NCI-H526 (cell line): ENCODE results near the gene SLC35G2.
"Not testable (repeated sequence)": the region's sequence is repeated elsewhere in the genome, so short reads cannot be mapped to it uniquely, and the experiment has no call there.

Experiments
- DNase-seq, 2 experiments: peaks; one replicate each; lab custom pipeline; 2025; lab: John Stamatoyannopoulos, UW

SLC35G2 gene

DNA sequence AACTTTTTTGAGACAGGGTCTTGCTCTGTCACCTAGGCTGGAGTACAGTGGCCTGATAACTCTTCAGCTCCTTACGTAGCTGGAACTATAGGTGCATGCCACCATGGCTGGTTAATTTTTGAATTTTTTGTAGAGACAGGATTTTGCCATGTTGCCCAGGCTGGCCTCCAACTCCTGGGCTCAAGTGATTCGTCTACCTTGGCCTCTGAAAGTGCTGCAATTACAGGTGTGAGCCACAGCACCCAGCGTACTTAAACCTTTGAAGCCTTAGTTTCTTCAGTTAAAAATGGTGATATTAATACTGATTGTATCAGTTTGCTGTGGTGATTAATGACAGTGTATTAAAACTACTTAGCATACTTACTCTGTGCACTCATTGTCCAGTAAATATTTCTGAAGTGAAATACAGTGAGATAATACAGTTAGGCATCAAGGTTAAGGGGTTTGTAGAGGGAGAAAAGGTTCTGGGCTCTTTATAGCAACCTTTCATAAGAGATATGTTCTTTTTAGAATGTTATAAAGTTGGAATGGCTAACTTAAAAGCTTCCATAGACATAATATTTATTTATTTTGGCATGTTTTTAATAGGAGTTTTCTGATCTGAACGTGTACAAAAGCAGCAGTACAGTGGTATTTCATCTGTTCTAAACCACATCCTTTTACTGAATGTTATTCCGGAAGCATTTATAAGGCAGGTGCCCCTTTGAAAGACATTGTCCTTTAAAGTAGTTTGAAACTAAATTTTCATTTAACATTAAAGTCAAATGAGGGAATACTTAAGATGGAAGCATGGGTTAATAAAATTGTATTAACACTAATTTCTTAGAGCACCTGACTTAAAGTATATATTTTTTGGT is 66.7 kb downstream of the SLC35G2 start:
- no peak for DNase-seq

DNA sequence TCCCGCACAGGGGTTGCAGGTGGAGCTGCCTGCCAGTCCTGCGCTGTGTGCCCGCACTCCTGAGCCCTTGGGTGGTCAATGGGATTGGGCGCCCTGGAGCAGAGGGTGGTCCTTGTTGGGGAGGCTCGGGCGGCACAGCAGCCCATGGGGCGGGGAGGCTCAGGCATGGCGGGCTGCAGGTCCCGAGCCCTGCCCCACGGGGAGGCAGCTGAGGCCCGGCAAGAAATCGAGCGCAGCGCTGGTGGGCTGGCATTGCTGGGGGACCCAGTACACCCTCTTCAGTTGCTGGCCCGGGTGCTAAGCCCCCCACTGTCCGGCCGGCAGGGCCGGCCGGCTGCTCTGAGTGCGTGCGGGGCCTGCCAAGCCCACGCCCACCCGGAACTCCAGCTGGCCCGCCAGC is 71.0 kb downstream of the SLC35G2 start:
- no peak for DNase-seq

DNA sequence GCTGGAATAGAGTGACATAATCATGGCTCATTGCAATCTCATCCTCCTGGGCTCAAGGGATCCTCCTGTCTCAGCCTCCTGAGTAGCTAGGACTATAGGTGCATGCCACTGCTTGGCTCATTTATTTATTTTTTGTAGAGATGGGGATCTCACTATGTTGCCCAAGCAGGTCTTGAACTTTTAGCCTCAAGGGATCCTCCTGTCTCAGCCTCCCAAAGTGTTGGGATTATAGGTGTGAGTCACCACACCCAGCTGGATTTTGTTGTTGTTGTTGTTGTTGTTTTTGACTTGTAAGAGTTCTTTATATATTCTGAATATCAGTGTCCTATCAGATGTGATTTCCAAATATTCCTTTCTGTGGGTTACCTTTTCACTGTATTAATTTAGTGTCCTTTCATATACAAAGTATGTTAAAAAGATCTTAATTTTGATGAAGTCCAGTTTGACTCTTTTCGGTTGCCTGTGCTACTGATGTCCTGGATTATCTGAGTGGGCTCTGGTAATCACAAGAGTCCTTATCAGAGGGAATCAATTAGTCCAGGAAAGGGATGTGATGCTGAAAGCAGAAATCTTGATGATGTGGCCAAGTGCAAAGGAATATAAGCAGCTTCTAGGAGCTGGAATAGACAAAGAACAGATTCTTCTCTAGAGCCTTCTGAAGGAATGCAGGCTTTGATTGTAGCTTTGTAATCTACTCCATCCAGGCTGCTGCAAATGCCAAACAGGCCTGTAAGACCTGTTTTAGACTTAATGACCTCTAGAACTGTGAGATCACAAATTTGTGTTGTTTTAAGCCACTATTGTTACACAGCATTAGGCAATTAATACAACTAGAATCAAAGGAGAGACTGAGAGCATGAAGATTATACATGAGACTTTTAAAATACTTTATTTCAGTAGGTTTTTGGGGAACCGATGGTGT is 73.3 kb downstream of the SLC35G2 start:
- DNase-seq: no peak

GRCh38 chr3:136893848-136894443 is 75.0 kb downstream of the SLC35G2 start:
- no peak for DNase-seq

- DNase-seq: peak in 1 of 2 experiments; percentile 9
Measured at GRCh38 chr3:136897171-136897570, 78.2 kb downstream of the SLC35G2 start.

DNA sequence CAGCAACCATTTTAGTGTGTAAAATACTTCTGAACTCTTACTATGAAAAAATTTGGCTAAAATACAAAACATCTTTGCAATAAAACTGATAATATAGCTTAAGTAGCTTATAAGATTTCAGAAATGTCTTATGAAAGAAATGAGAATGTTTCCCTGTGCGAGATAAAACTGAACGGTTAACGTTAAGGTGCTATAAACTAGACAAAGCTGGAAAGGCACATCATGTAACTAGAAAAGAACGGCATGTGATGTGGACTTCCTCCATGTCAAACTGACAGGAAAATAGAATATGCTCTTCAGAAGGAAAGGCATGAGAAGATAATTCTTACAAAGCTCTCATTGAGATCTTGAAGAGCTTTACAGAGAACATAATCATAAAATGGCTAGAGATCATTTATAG is 79.6 kb downstream of the SLC35G2 start:
- DNase-seq: no peak

DNA sequence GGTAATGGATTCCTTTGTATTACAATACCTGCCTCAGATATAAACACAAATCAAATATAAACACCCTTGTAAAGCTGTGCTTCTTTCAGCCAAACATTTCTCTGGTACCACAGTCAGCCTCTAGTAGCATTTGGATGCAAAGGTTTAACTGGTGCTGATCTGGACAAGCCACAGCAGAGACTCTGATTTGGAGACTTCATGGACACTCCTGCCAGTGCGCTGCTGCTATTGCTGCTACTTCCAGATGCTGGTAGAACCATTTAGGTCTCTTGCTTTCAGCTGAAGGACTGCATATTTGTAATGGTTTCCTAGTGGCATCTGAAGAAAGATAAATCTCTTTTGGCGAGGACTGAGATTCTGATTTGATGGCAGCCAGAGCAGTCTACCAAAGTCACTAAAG is 80.0 kb downstream of the SLC35G2 start:
- no peak for DNase-seq

DNA sequence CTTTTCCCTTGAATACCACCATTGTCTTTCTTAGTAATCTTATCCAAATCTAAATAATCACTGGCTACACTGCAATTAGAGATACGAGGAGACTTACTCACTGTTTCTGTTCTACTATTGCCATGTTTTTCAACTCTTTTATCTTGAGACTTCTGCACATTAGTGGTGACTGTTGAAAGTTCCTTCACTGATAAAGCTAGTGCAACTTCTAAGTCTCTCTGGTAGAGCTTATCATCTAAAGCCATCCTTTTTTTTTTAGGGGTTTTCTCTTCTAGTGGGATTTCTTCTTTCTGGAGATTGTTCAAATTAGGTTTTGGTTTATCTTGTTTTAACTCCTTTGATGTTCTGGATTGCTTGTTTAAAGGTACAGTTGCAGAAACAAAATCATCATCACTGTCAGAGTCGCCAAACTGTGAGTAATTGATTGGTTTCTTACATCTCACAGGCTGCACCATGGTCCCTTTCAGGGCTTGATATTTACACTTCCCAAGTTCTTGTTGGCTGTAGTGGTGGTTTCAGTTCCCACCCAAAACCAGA is 80.8 kb downstream of the SLC35G2 start:
- DNase-seq: no peak

DNA sequence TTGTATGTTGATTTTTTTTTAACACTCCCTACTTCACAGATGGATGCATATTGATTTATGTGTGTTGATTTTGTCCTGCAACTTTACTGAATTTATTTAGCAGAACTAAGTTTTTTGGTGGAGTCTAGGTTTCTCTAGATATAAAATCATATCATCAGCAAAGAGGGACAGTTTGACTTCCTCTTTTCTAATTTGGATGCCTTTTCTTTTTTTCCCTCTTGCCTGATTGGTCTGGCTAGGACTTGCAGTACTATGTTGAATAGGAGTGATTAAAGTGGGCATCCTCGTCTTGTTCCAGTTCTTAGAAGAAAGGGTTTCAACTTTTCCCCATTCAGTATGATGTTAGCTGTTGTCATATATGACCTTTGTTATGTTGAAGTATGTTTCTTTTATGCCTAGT is 81.8 kb downstream of the SLC35G2 start:
- not testable (repeated sequence) for DNase-seq

DNA sequence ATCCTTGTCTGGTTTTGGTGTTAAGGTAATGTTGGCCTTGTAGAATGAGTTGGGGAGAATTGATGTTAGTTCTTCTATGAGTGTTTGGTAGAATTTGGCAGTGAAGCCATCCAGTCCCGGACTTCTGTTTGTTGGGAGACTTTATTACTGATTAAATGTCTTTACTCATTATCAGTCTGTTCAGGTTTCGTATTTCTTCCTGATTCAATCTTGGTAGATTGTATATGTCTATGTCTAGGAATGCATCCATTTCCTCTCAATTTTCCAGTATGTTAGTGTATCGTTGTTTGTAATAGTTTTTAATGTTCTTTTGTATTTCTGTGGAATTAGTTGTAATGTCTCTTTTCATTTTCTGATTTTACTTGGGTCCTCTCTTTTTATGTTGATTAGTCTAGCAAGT is 82.5 kb downstream of the SLC35G2 start:
- no peak for DNase-seq

- not testable (repeated sequence) for DNase-seq
Measured at GRCh38 chr3:136902530-136902929, 83.6 kb downstream of the SLC35G2 start.

GRCh38 chr3:136903899-136904298 is 85.0 kb downstream of the SLC35G2 start:
- no peak for DNase-seq

DNA sequence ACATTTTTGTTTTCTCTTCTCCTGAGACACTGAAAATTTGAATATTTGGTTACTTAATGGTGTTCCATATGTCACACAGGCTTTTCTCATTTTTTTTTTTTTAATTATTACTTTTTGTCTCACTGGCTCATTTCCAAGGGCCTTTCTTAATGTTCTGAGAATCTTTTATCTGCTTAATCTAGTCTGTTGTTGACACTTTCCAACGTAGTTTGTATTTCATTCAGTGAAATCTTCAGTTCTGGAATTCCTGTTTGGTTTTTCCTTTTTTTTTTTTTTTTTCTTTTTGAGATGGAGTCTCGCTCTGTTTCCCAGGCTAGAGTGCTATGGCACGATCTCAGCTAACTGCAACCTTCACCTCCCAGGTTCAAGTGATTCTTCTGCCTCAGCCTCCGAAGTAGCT is 85.8 kb downstream of the SLC35G2 start:
- DNase-seq: no peak
